ENCODE data around the gene ADAMTSL3. TPM values are rescaled to one million over a fixed set of nuclear protein-coding genes. Genes with fewer than 3 reads are reported as not detected.

The ADAMTSL3 gene
- total and polyA plus RNA-seq, 2 experiments from 2014 or later, result 0.61 to 0.87 TPM

DNA sequence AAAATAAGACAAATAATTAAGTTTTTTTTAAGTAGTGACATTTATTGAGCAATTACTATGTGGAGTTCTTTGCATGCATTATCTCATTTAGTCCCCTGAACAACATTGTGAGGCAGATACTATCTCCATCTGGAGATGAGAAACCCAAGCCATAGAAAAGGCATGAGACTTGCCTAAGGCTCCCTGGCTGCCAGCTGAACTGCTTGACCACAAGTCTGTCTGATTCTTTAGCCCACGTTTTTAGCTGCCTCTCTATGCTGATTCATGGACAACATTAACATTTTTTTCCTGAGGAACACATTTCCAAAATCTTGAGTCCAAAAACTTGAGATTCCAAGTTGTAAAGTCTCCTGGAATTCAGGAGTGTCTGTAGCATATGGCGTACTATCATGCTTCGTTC lies 318.1 kb downstream of the ADAMTSL3 start:
- H3K4me1 Mint-ChIP-seq, result no peaks in the 10 kb centered on the region
- no peaks in the 10 kb centered on the region for H3K9me2 ChIP-seq (ENCODE audit: insufficient read depth)
- H3K4me2 ChIP-seq, result no peak overlapping the region
- no peaks in the 10 kb centered on the region for H3K36me3 ChIP-seq (ENCODE audit: insufficient read depth)
- DNase-seq (ENCODE audit: low spot score) (no peak), ATAC-seq (no peak)
- H3F3A ChIP-seq (replicated peaks; ENCODE audit: low read depth), result no peaks in the 10 kb centered on the region
- no peak overlapping the region for H3K27ac Mint-ChIP-seq
- H3K4me3 Mint-ChIP-seq, result no peak overlapping the region
- H3K79me2 ChIP-seq (replicated peaks; ENCODE audit: insufficient read depth), result no peaks in the 10 kb centered on the region
- no peak overlapping the region for H3K27ac ChIP-seq (ENCODE audit: low read depth)
- no peaks in the 10 kb centered on the region for H3K27me3 Mint-ChIP-seq (ENCODE audit: insufficient read depth, low read depth, poor library complexity)
- no peaks in the 10 kb centered on the region for H3K4me1 ChIP-seq (ENCODE audit: insufficient read depth)
- TF ChIP-seq, protein P1, sequence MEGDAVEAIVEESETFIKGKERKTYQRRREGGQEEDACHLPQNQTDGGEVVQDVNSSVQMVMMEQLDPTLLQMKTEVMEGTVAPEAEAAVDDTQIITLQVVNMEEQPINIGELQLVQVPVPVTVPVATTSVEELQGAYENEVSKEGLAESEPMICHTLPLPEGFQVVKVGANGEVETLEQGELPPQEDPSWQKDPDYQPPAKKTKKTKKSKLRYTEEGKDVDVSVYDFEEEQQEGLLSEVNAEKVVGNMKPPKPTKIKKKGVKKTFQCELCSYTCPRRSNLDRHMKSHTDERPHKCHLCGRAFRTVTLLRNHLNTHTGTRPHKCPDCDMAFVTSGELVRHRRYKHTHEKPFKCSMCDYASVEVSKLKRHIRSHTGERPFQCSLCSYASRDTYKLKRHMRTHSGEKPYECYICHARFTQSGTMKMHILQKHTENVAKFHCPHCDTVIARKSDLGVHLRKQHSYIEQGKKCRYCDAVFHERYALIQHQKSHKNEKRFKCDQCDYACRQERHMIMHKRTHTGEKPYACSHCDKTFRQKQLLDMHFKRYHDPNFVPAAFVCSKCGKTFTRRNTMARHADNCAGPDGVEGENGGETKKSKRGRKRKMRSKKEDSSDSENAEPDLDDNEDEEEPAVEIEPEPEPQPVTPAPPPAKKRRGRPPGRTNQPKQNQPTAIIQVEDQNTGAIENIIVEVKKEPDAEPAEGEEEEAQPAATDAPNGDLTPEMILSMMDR (conservative IDR thresholded peaks at IDR 0.05; ENCODE audit: low read depth in 2 of 2), result no peak
- no peak for TF ChIP-seq JUNB (IDR thresholded peaks at IDR 0.05; ENCODE audit: unreplicated experiment)
- TF ChIP-seq, protein P2, sequence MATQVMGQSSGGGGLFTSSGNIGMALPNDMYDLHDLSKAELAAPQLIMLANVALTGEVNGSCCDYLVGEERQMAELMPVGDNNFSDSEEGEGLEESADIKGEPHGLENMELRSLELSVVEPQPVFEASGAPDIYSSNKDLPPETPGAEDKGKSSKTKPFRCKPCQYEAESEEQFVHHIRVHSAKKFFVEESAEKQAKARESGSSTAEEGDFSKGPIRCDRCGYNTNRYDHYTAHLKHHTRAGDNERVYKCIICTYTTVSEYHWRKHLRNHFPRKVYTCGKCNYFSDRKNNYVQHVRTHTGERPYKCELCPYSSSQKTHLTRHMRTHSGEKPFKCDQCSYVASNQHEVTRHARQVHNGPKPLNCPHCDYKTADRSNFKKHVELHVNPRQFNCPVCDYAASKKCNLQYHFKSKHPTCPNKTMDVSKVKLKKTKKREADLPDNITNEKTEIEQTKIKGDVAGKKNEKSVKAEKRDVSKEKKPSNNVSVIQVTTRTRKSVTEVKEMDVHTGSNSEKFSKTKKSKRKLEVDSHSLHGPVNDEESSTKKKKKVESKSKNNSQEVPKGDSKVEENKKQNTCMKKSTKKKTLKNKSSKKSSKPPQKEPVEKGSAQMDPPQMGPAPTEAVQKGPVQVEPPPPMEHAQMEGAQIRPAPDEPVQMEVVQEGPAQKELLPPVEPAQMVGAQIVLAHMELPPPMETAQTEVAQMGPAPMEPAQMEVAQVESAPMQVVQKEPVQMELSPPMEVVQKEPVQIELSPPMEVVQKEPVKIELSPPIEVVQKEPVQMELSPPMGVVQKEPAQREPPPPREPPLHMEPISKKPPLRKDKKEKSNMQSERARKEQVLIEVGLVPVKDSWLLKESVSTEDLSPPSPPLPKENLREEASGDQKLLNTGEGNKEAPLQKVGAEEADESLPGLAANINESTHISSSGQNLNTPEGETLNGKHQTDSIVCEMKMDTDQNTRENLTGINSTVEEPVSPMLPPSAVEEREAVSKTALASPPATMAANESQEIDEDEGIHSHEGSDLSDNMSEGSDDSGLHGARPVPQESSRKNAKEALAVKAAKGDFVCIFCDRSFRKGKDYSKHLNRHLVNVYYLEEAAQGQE (IDR thresholded peaks at IDR 0.05; ENCODE audit: unreplicated experiment), result no peak
- no peak for TF ChIP-seq NANOG (IDR thresholded peaks at IDR 0.05; ENCODE audit: borderline replicate concordance)
- TF ChIP-seq EZH2 (IDR thresholded peaks at IDR 0.05; ENCODE audit: low read depth, unreplicated experiment), result no peak
- TF ChIP-seq POLR2AphosphoS5 (IDR thresholded peaks at IDR 0.05; ENCODE audit: low read depth), result no peak
- no peak for TF ChIP-seq CREB1 (CRISPR knock-in tag; IDR thresholded peaks at IDR 0.05; ENCODE audit: low read depth)
- TF ChIP-seq EZH2phosphoT487 (IDR thresholded peaks at IDR 0.05; ENCODE audit: unreplicated experiment), result no peak
- TF ChIP-seq, protein P3, sequence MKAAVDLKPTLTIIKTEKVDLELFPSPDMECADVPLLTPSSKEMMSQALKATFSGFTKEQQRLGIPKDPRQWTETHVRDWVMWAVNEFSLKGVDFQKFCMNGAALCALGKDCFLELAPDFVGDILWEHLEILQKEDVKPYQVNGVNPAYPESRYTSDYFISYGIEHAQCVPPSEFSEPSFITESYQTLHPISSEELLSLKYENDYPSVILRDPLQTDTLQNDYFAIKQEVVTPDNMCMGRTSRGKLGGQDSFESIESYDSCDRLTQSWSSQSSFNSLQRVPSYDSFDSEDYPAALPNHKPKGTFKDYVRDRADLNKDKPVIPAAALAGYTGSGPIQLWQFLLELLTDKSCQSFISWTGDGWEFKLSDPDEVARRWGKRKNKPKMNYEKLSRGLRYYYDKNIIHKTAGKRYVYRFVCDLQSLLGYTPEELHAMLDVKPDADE (IDR thresholded peaks at IDR 0.05), result no peak
- TF ChIP-seq ZNF114 (CRISPR knock-in tag; IDR thresholded peaks at IDR 0.05), result no peak
- no peak for TF ChIP-seq STAT1 (IDR thresholded peaks at IDR 0.05; ENCODE audit: unreplicated experiment)
- H3K27me3 ChIP-seq (ENCODE audit: insufficient read depth), result no peaks in the 10 kb centered on the region
- no peak overlapping the region for H3K4me3 ChIP-seq
- H2AFZ ChIP-seq, result no peak overlapping the region
- H3K36me3 Mint-ChIP-seq (ENCODE audit: low read depth), result peaks cover 15% of the 10 kb centered on the region
- peaks cover 38% of the 10 kb centered on the region for H3K9me3 Mint-ChIP-seq
- no peaks in the 10 kb centered on the region for H4K20me1 ChIP-seq (replicated peaks; ENCODE audit: insufficient read depth)
